Caco-2 (cell line): ENCODE results near the gene FUBP1. TPM values are rescaled to one million over a fixed set of nuclear protein-coding genes. Genes with fewer than 3 reads are reported as not detected.

Experiments used
- BruUV-seq: library from RNA; stranded (reverse); fragments of 400-500 nt; replicated peaks from 2 replicates; lab custom pipeline; 2021; lab: Mats Ljungman, UMichigan
- CTCF ChIA-PET: fragments of 300-600 bp; sonication (Branson Sonifier 250); formaldehyde crosslinking; loops from one replicate; lab custom pipeline; 2022; ENCODE audit warnings: antibody characterized with exemption; lab: Charles Lee
- POLR2A ChIA-PET: fragments of 300-600 bp; sonication (Branson Sonifier 250); formaldehyde crosslinking; loops from one replicate; lab custom pipeline; 2022; ENCODE audit warnings: antibody characterized with exemption; lab: Charles Lee
- DNase-seq, 2 experiments: peaks; one replicate each; pipeline versions ENCODE4 v3.0.0 to v3.0.0-alpha.2; 2020 to 2022
- H3K27me3 ChIP-seq: replicated peaks from 2 replicates; pipeline ENCODE4 v1.6.0; 2011; ENCODE audit warnings: low read length; ENCODE audit not compliant: control insufficient read depth, insufficient read depth
- H3K36me3 ChIP-seq: 2 replicates; pipeline ENCODE4 v1.5.1; 2011; ENCODE audit warnings: low read length; ENCODE audit not compliant: control insufficient read depth, insufficient read depth
- H3K4me1 ChIP-seq: fragments of 250-450 bp; sonication (Bioruptor Pico); 2 replicates; pipeline ENCODE4 v1.5.1; 2020; ENCODE audit warnings: mild to moderate bottlenecking
- H3K4me3 ChIP-seq: 2 replicates; pipeline ENCODE4 v1.5.1; 2011; ENCODE audit warnings: low read depth, mild to moderate bottlenecking, control low read depth, low read length
- H3K9me3 ChIP-seq: fragments of 250-450 bp; sonication (Bioruptor Pico); 2 replicates; pipeline ENCODE4 v1.5.1; 2020; ENCODE audit warnings: mild to moderate bottlenecking, moderate library complexity
- H3K27ac Mint-ChIP-seq: one replicate; pipeline ENCODE4 v1.8.0; 2022; ENCODE audit warnings: mixed read lengths; ENCODE audit not compliant: unreplicated experiment
- H3K27me3 Mint-ChIP-seq: one replicate; pipeline ENCODE4 v1.8.0; 2022; ENCODE audit warnings: mixed read lengths; ENCODE audit not compliant: insufficient read depth, unreplicated experiment
- H3K36me3 Mint-ChIP-seq: one replicate; pipeline ENCODE4 v1.8.0; 2022; ENCODE audit warnings: mild to moderate bottlenecking, mixed read lengths; ENCODE audit not compliant: insufficient read depth, unreplicated experiment
- H3K4me1 Mint-ChIP-seq: one replicate; pipeline ENCODE4 v1.8.0; 2022; ENCODE audit warnings: low read depth, mixed read lengths; ENCODE audit not compliant: unreplicated experiment
- H3K4me3 Mint-ChIP-seq: one replicate; pipeline ENCODE4 v1.8.0; 2022; ENCODE audit warnings: mild to moderate bottlenecking, moderate library complexity, mixed read lengths; ENCODE audit not compliant: unreplicated experiment
- H3K9me3 Mint-ChIP-seq: one replicate; pipeline ENCODE4 v1.8.0; 2022; ENCODE audit warnings: mixed read lengths; ENCODE audit not compliant: unreplicated experiment
- intact Hi-C: fragments of 100-400 bp; cut with micrococcal nuclease; formaldehyde crosslinking; loops from one replicate; pipeline ENCODE4 v1.10.0; 2022; ENCODE audit not compliant: unreplicated experiment
- total RNA-seq: library from RNA; stranded (reverse); gene quantifications from 2 replicates; pipeline ENCODE4 v1.2.3, GENCODE V29; 2022
- TF ChIP-seq, protein P1 (sequence below), 2 experiments: fragments of 200-600 bp in 1 of 2; IDR thresholded peaks; 1 replicate in 1 of 2; 2 replicates in 1 of 2; pipeline versions ENCODE4 v1.5.1 to v1.8.0; 2011 to 2022; ENCODE audit warnings: antibody characterized with exemption in 1 of 2, control low read depth in 1 of 2, inconsistent platforms in 1 of 2, low read depth in 1 of 2, low read length in 1 of 2, mild to moderate bottlenecking in 1 of 2, moderate library complexity in 1 of 2; ENCODE audit not compliant: insufficient read depth in 1 of 2, severe bottlenecking in 1 of 2, unreplicated experiment in 1 of 2

The FUBP1 gene
- total RNA-seq, 1 experiment from 2014 or later: 90.1 TPM

GRCh38 chr1:77905603-77906002 is 73.3 kb downstream of the FUBP1 start:
- intact Hi-C loops: loop anchor here (10.0 kb wide), 2 partner anchors 161 to 221 kb away; partner anchors contain the start of gene ZZZ3
- CTCF ChIA-PET: no interaction called here

DNA sequence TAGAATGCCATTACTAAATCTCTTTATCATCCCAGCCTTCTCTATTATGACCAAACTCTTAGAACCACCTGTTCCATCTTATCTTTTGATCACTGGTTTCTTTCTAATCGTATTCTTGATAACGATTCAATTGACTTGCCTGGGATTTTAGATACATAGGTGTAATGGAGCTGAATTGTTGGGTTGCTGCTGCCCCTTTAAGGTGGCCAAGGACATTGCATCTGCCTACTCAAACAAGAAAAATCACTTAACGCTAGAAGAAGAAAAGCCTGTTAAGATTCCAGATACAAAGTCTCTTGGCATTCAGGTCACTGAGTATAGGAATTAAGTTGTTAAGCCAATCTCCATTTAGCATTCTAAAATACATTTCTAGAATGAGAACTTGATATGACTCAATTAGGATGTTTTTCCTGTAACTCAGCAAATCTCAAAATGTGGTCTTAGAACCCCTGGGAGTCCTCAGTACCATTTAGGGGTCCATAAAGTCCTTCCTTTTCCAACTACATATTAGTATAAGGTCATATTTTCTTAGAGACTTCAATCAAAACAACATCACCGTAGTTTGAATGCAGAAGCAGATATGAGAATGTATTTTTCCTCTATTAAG is 78.1 kb downstream of the FUBP1 start:
- intact Hi-C loops: loop anchor here (1.0 to 10.0 kb wide), 3 partner anchors 75 to 216 kb away; partner anchors contain the start of gene ZZZ3
- H3K4me1 ChIP-seq: no peaks in the 10 kb centered on the region
- H3K36me3 ChIP-seq: no peaks in the 10 kb centered on the region
- Mint-ChIP-seq H3K27ac (no peak overlapping the region), H3K4me3 (no peak overlapping the region), H3K36me3 (no peaks in the 10 kb centered on the region), H3K4me1 (no peaks in the 10 kb centered on the region), H3K27me3 (no peaks in the 10 kb centered on the region), H3K9me3 (no peaks in the 10 kb centered on the region)
- POLR2A ChIA-PET: no interaction called here
- no peak overlapping the region for H3K4me3 ChIP-seq
- DNase-seq: peak; percentile 28 to 42
- TF ChIP-seq, protein P1, sequence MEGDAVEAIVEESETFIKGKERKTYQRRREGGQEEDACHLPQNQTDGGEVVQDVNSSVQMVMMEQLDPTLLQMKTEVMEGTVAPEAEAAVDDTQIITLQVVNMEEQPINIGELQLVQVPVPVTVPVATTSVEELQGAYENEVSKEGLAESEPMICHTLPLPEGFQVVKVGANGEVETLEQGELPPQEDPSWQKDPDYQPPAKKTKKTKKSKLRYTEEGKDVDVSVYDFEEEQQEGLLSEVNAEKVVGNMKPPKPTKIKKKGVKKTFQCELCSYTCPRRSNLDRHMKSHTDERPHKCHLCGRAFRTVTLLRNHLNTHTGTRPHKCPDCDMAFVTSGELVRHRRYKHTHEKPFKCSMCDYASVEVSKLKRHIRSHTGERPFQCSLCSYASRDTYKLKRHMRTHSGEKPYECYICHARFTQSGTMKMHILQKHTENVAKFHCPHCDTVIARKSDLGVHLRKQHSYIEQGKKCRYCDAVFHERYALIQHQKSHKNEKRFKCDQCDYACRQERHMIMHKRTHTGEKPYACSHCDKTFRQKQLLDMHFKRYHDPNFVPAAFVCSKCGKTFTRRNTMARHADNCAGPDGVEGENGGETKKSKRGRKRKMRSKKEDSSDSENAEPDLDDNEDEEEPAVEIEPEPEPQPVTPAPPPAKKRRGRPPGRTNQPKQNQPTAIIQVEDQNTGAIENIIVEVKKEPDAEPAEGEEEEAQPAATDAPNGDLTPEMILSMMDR (IDR thresholded peaks at IDR 0.05; ENCODE audit: insufficient read depth in 1 of 2, low read depth in 1 of 2, low read length in 1 of 2, severe bottlenecking in 1 of 2, unreplicated experiment in 1 of 2): peak; percentile 31 to 59
- H3K27me3 ChIP-seq: no peaks in the 10 kb centered on the region
- CTCF ChIA-PET: interaction anchor here (0.6 to 1.0 kb wide), 2 partner anchors 13 to 121 kb away, joined by 5 to 8 read pairs; partner anchors contain the start of genes MIGA1 and NEXN
- no TSS peak for BruUV-seq
- no peaks in the 10 kb centered on the region for H3K9me3 ChIP-seq

More at GRCh38 chr1:77905603-77906002, 73.3 kb downstream of the FUBP1 start:
- Histone ChIP-seq H3K9me3 (no peaks in the 10 kb centered on the region), H3K4me3 (no peak overlapping the region), H3K27me3 (no peaks in the 10 kb centered on the region), H3K36me3 (no peaks in the 10 kb centered on the region), H3K4me1 (no peaks in the 10 kb centered on the region)
- Mint-ChIP-seq H3K4me3 (no peak overlapping the region), H3K9me3 (no peaks in the 10 kb centered on the region), H3K4me1 (no peaks in the 10 kb centered on the region), H3K36me3 (no peaks in the 10 kb centered on the region), H3K27me3 (no peaks in the 10 kb centered on the region), H3K27ac (no peak overlapping the region)
- TF ChIP-seq, protein P1 (IDR thresholded peaks at IDR 0.05; ENCODE audit: insufficient read depth in 1 of 2, low read depth in 1 of 2, low read length in 1 of 2, severe bottlenecking in 1 of 2, unreplicated experiment in 1 of 2): no peak
- DNase-seq: no peak
- BruUV-seq: no TSS peak
- POLR2A ChIA-PET: no interaction called here

DNA sequence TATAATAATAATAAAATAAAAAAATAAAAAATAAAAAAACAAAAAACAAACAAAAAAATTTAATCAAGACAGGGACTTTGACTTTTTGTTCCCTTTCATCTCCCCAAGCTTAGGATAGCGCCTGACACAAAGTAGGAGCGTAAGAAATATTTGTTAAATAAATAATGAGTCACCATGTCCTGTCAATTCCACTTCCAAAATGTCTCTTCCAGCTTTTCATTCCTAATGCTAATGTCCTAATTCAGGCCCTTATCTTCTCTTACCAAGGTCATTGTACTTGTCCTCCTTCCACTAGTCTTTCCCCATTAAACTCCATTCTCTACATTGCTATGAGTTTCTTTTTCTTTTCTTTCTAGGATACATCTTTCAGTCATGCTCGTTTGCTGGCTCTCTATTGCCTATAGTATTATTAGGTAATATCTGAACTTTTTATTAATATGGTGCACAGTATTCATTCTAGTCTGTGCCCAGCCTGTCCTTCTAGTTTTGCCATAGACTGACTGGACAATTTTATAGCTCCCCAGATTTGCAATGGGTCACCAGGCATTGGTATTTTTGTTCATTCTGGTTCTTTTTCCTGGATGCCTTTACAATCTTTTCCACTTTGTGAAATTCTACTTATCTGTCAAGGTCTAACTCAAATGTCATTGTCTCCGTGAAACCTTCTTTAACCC is 79.1 kb downstream of the FUBP1 start:
- no peak overlapping the region for H3K27ac Mint-ChIP-seq
- no peaks in the 10 kb centered on the region for H3K4me1 ChIP-seq
- DNase-seq: no peak
- TF ChIP-seq, protein P1 (IDR thresholded peaks at IDR 0.05; ENCODE audit: insufficient read depth in 1 of 2, low read depth in 1 of 2, low read length in 1 of 2, severe bottlenecking in 1 of 2, unreplicated experiment in 1 of 2): no peak
- no TSS peak for BruUV-seq
- H3K9me3 Mint-ChIP-seq: no peaks in the 10 kb centered on the region
- ChIA-PET CTCF (no interaction called here), POLR2A (no interaction called here)
- H3K9me3 ChIP-seq: no peaks in the 10 kb centered on the region
- no peak overlapping the region for H3K4me3 ChIP-seq
- intact Hi-C loops: loop anchor here (1.0 to 10.0 kb wide), 3 partner anchors 74 to 215 kb away; partner anchors contain the start of gene ZZZ3
- H3K4me1 Mint-ChIP-seq: no peaks in the 10 kb centered on the region
- no peaks in the 10 kb centered on the region for H3K36me3 ChIP-seq
- no peaks in the 10 kb centered on the region for H3K36me3 Mint-ChIP-seq
- H3K27me3 Mint-ChIP-seq: no peaks in the 10 kb centered on the region
- no peak overlapping the region for H3K4me3 Mint-ChIP-seq
- H3K27me3 ChIP-seq: no peaks in the 10 kb centered on the region

Other genes starting within 250 kb of the FUBP1 start
- 36.1 and 40.6 TPM in 2 replicates for gene USP33, start 219.2 kb downstream of the FUBP1 start, total RNA-seq
- gene MIGA1, start 199.4 kb downstream of the FUBP1 start, total RNA-seq: 12.0 and 12.1 TPM in 2 replicates
- 1.1 and 1.9 TPM in 2 replicates for gene NEXN, start 90.4 kb downstream of the FUBP1 start, total RNA-seq
- gene DNAJB4, start 25.9 kb upstream of the FUBP1 start, total RNA-seq: 5.4 and 6.5 TPM in 2 replicates
- gene GIPC2, start 66.9 kb upstream of the FUBP1 start, total RNA-seq: 4.3 and 4.4 TPM in 2 replicates